C4-2B (cell line): ENCODE results near the gene PRKD2.

Source experiments
- H3K27ac ChIP-seq: fragments of 450-650 bp; 2 replicates; pipeline ENCODE4 v1.5.1; 2017
- CTCF ChIP-seq: fragments of 450-650 bp; conservative IDR thresholded peaks from 2 replicates; pipeline ENCODE4 v1.5.1; 2017; ENCODE audit warnings: mild to moderate bottlenecking
- ZFX ChIP-seq: fragments of 450-650 bp; IDR thresholded peaks from 2 replicates; pipeline ENCODE4 v1.6.1; 2017

PRKD2 gene

DNA sequence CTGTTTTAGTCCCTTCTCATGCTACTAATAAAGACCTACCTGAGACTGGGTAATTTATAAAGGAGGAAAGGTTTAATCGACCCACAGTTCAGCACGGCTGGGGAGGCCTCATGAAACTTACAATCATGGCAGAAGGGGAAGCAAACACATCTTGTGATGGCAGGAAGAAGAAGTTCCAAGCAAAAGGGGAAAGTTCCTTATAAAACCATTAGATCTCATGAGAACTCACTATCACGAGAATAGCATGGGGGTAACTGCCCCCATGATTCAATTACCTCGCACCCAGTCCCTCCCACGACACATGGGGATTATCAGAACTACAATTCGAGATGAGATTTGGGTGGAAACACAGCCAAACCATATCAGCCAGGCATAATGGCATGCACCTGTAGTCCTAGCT, 42.3 kb upstream of the PRKD2 start:
- no peak overlapping the region for H3K27ac ChIP-seq

DNA sequence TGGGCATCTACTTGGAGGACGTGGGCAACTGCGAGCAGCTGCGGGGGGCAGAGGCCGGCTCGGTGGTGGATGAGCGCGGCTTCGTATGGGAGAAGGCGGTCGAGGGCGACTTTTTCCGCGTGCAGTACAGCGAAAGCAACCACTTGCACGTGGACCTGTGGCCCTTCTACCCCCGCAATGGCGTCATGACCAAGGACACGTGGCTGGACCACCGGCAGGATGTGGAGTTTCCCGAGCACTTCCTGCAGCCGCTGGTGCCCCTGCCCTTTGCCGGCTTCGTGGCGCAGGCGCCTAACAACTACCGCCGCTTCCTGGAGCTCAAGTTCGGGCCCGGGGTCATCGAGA, 39.6 kb upstream of the PRKD2 start:
- TF ChIP-seq ZFX, result no peak
- TF ChIP-seq CTCF, result no peak
- no peak overlapping the region for H3K27ac ChIP-seq

More for the DNA sequence above, 42.3 kb upstream of the PRKD2 start:
- TF ChIP-seq CTCF (no peak), ZFX (no peak)

DNA sequence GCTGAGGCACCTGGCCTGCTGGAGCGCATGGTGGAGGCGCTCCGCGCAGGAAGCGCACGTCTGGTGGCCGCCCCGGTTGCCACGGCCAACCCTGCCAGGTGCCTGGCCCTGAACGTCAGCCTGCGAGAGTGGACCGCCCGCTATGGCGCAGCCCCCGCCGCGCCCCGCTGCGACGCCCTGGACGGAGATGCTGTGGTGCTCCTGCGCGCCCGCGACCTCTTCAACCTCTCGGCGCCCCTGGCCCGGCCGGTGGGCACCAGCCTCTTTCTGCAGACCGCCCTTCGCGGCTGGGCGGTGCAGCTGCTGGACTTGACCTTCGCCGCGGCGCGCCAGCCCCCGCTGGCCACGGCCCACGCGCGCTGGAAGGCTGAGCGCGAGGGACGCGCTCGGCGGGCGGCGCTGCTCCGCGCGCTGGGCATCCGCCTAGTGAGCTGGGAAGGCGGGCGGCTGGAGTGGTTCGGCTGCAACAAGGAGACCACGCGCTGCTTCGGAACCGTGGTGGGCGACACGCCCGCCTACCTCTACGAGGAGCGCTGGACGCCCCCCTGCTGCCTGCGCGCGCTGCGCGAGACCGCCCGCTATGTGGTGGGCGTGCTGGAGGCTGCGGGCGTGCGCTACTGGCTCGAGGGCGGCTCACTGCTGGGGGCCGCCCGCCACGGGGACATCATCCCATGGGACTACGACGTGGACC, 39.1 kb upstream of the PRKD2 start:
- TF ChIP-seq CTCF (no peak), ZFX (no peak)

GRCh38 chr19:46755077-46755852, 38.4 kb upstream of the PRKD2 start:
- no peak for TF ChIP-seq ZFX
- TF ChIP-seq CTCF, result no peak
- H3K27ac ChIP-seq, result no peak overlapping the region

More for the DNA sequence above, 39.1 kb upstream of the PRKD2 start:
- no peak overlapping the region for H3K27ac ChIP-seq

- peak; percentile 35 for TF ChIP-seq CTCF
- TF ChIP-seq ZFX, result no peak
- H3K27ac ChIP-seq, result no peak overlapping the region
These were observed 36.7 kb upstream of the PRKD2 start for GRCh38 chr19:46753420-46754155.

DNA sequence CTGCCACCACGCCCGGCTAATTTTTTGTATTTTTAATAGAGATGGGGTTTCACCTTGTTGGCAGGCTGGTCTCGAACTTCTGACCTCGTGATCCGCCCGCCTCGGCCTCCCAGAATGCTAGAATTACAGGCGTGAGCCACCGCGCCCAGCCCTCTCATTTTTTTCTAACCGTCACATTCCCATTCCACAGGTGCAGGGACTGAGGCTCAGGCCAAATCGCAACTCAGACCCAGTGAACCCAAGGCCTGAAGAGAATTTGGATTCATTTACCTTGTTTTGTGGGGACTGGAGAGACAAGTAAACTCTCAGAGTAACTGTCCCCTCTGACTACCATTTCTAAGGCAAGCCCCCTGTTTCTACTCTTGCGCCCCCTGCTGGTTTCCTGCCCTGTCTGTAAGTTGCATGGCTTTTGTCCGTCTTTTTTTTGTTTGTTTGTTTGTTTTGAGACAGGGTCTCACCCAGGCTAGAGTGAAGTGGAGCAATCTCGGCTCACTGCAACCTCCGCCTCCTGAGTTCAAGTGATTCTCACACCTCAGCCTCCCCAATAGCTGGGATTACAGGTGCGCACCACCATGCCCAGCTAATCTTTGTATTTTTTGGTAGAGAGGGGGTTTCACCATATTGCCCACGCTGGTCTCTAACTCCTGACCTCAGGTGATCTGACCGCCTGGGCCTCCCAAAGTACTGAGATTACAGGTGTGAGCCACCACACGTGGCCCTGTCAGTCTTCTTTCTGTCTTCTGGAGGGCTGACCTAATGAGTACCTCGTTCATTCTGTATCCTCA, 31.6 kb upstream of the PRKD2 start:
- TF ChIP-seq ZFX (no peak), CTCF (peak; percentile 78)
- no peak overlapping the region for H3K27ac ChIP-seq
